IMR-90 (cell line): Measurements from ENCODE around the gene PLCB4. TPM values are rescaled to one million over a fixed set of nuclear protein-coding genes. Genes with fewer than 3 reads are reported as not detected.

Source experiments
- ATAC-seq: fragments of 200-7000 bp; cut with Tn5 transposase; 2 replicates; pipeline ENCODE4 v1.9.1; 2020; ENCODE audit warnings: low read depth, mild to moderate bottlenecking, moderate library complexity
- BruUV-seq: library from RNA; stranded (reverse); fragments of 400-500 nt; replicated peaks from 2 replicates; lab custom pipeline; 2021; lab: Mats Ljungman, UMichigan
- CTCF ChIA-PET: fragments of 300-600 bp; formaldehyde crosslinking; extraction: SDS; loops from one replicate; lab custom pipeline; 2021; ENCODE audit warnings: antibody characterized with exemption; lab: Yijun Ruan, JAX
- POLR2A ChIA-PET: fragments of 300-600 bp; sonication (Branson Sonifier 250); formaldehyde crosslinking; loops from one replicate; lab custom pipeline; 2022; ENCODE audit warnings: antibody characterized with exemption; ENCODE audit not compliant: unreplicated experiment; lab: Charles Lee
- DNase-seq: peaks from one replicate; pipeline ENCODE4 v3.0.0; 2013
- H2AFZ ChIP-seq: replicated peaks from 2 replicates; pipeline ENCODE3; 2013; ENCODE audit warnings: low read length, mild to moderate bottlenecking; ENCODE audit not compliant: poor library complexity
- H2AK5ac ChIP-seq: 2 replicates; pipeline ENCODE4 v1.6.1; 2013; ENCODE audit warnings: low read depth, low read length, inconsistent platforms
- H2AK9ac ChIP-seq: replicated peaks from 2 replicates; pipeline ENCODE3; 2013; ENCODE audit warnings: mild to moderate bottlenecking, low read depth, low read length, moderate library complexity; ENCODE audit not compliant: poor library complexity
- H2BK120ac ChIP-seq: 2 replicates; pipeline ENCODE4 v1.6.1; 2013; ENCODE audit warnings: low read depth, low read length, inconsistent platforms
- H2BK15ac ChIP-seq: 3 replicates; pipeline ENCODE4 v1.6.1; 2013; ENCODE audit warnings: low read depth, low read length, inconsistent platforms
- H2BK20ac ChIP-seq: 2 replicates; pipeline ENCODE4 v1.6.1; 2013; ENCODE audit warnings: low read depth, mild to moderate bottlenecking, inconsistent platforms, low read length, moderate library complexity
- H2BK5ac ChIP-seq: 2 replicates; pipeline ENCODE4 v1.6.1; 2013; ENCODE audit warnings: mild to moderate bottlenecking, low read depth, low read length, inconsistent platforms; ENCODE audit not compliant: poor library complexity, severe bottlenecking
- H3K14ac ChIP-seq: replicated peaks from 2 replicates; pipeline ENCODE4 v1.6.1; 2013; ENCODE audit warnings: low read depth, low read length, inconsistent platforms
- H3K18ac ChIP-seq: 2 replicates; pipeline ENCODE4 v1.6.1; 2013; ENCODE audit warnings: low read depth, low read length, control low read depth
- H3K23ac ChIP-seq: 2 replicates; pipeline ENCODE4 v1.6.1; 2013; ENCODE audit warnings: low read depth, low read length, inconsistent platforms
- H3K27ac ChIP-seq: 2 replicates; pipeline ENCODE4 v1.5.1; 2013; ENCODE audit warnings: mild to moderate bottlenecking, control low read depth, low read length; ENCODE audit not compliant: insufficient read depth
- H3K27me3 ChIP-seq: 2 replicates; pipeline ENCODE4 v1.6.1; 2013; ENCODE audit warnings: low read length; ENCODE audit not compliant: control insufficient read depth, insufficient read depth
- H3K36me3 ChIP-seq: 2 replicates; pipeline ENCODE4 v1.6.1; 2013; ENCODE audit warnings: low read length, mixed read lengths; ENCODE audit not compliant: control insufficient read depth, insufficient read depth
- H3K4ac ChIP-seq: 2 replicates; pipeline ENCODE4 v1.6.1; 2013; ENCODE audit warnings: low read depth, low read length, inconsistent platforms
- H3K4me1 ChIP-seq: 2 replicates; pipeline ENCODE4 v1.6.1; 2013; ENCODE audit warnings: low read length, mixed read lengths; ENCODE audit not compliant: control insufficient read depth, insufficient read depth
- H3K4me2 ChIP-seq: 2 replicates; pipeline ENCODE4 v1.6.1; 2013; ENCODE audit warnings: low read depth, mild to moderate bottlenecking, control low read depth, low read length, moderate library complexity
- H3K4me3 ChIP-seq: 2 replicates; pipeline ENCODE4 v1.5.1; 2013; ENCODE audit warnings: low read depth, mild to moderate bottlenecking, control low read depth, low read length, moderate library complexity; ENCODE audit not compliant: insufficient read depth
- H3K56ac ChIP-seq: 2 replicates; pipeline ENCODE4 v1.6.1; 2013; ENCODE audit warnings: low read length, inconsistent platforms; ENCODE audit not compliant: insufficient read depth; ENCODE audit errors: extremely low read depth
- H3K79me1 ChIP-seq, 2 experiments: 2 replicates each; pipeline ENCODE4 v1.6.1; 2013; ENCODE audit warnings: low read length in 2 of 2, inconsistent platforms in 1 of 2, low read depth in 1 of 2
- H3K9ac ChIP-seq: 2 replicates; pipeline ENCODE4 v1.6.1; 2013; ENCODE audit warnings: low read depth, low read length, control low read depth
- H3K9me1 ChIP-seq: 2 replicates; pipeline ENCODE4 v1.6.1; 2013; ENCODE audit warnings: low read length, inconsistent platforms; ENCODE audit not compliant: insufficient read depth
- H3K9me3 ChIP-seq: 2 replicates; pipeline ENCODE4 v1.6.1; 2013; ENCODE audit warnings: low read length; ENCODE audit not compliant: control insufficient read depth, insufficient read depth
- H4K20me1 ChIP-seq: 2 replicates; pipeline ENCODE4 v1.6.1; 2013; ENCODE audit warnings: low read length, inconsistent platforms; ENCODE audit not compliant: insufficient read depth
- H4K5ac ChIP-seq: 2 replicates; pipeline ENCODE4 v1.6.1; 2013; ENCODE audit warnings: mild to moderate bottlenecking, low read depth, low read length, control low read depth
- H4K8ac ChIP-seq, 2 experiments: 2 replicates each; pipeline ENCODE4 v1.6.1; 2013; ENCODE audit warnings: low read depth in 2 of 2, low read length in 2 of 2, control low read depth in 1 of 2, inconsistent platforms in 1 of 2
- H4K91ac ChIP-seq: 2 replicates; pipeline ENCODE4 v1.6.1; 2013; ENCODE audit warnings: low read depth, low read length, inconsistent platforms; ENCODE audit not compliant: insufficient read depth
- CEBPB ChIP-seq: IDR thresholded peaks from 2 replicates; pipeline ENCODE4 v1.6.1; 2012; ENCODE audit warnings: low read depth, low read length, improper control_type of control experiment
- FOS ChIP-seq: fragments of 150-350 bp; IDR thresholded peaks from 2 replicates; pipeline ENCODE4 v1.6.1; 2016; ENCODE audit warnings: low read depth, low read length
- WGBS, 2 experiments: methylation state at CpG; one replicate each; pipeline versions ENCODE4 v1.1.5 to v1.1.7; 2013; ENCODE audit warnings: missing lambda C conversion rate in 2 of 2; ENCODE audit not compliant: insufficient read length in 1 of 2; ENCODE audit errors: extremely low coverage in 2 of 2; 5-methylcytosine and 5-hydroxymethylcytosine counted together
- dilution Hi-C: fragments of 300-500 bp; cut with HindIII; formaldehyde crosslinking; loops from one replicate; pipeline ENCODE4 v1.14.3; 2018; ENCODE audit warnings: low sequenced_read_pairs; ENCODE audit not compliant: unreplicated experiment
- in situ Hi-C: fragments of 300-500 bp; cut with MboI; formaldehyde crosslinking; loops from 3 replicates; pipeline ENCODE4 v1.14.3; 2019; ENCODE audit warnings: low sequenced_read_pairs, inconsistent platforms, mixed read lengths
- intact Hi-C: fragments of 100-400 bp; cut with micrococcal nuclease; formaldehyde crosslinking; loops from 2 replicates; pipeline ENCODE4 v1.10.0; 2022
- polyA plus RNA-seq, 3 experiments: library from polyadenylated mRNA; depleted of rRNA; stranded (reverse); fragments of >200 nt; gene quantifications; 2 replicates each; pipeline ENCODE4 v1.2.3, GENCODE V29; 2012; ENCODE audit warnings: low replicate concordance in 1 of 3
- total RNA-seq: library from RNA; depleted of rRNA; stranded (reverse); fragments of >200 nt; gene quantifications from 2 replicates; pipeline ENCODE4 v1.2.3, GENCODE V29; 2012

Gene PLCB4
- total and polyA plus RNA-seq, 2 of the 4 experiments (the other 2 are of a cell fraction) = 12.5 to 24.0 TPM

GRCh38 chr20:9311132-9311531 is 242.2 kb downstream of the PLCB4 start:
- Histone ChIP-seq H2AFZ (no peak overlapping the region), H3K4me3 (no peak overlapping the region), H3K14ac (peak overlapping the region; percentile 72), H4K20me1 (no peaks in the 10 kb centered on the region), H2BK15ac (peak overlapping the region; percentile 47; the same call in 2 of the 3 replicates), H3K4ac (peak overlapping the region; percentile 81), H2AK5ac (peak overlapping the region; percentile 7; the same call in 1 of the 2 replicates), H3K79me1 (peaks cover 20 to 62% of the 10 kb centered on the region in 2 experiments), H3K18ac (peak overlapping the region; percentile 89), H3K9ac (no peak overlapping the region), H3K56ac (peak overlapping the region; percentile 53; the same call in 1 of the 2 replicates), H4K5ac (peak overlapping the region; percentile 61; the same call in 1 of the 2 replicates), H3K9me1 (peaks cover 7% of the 10 kb centered on the region), H3K4me1 (peaks cover 14% of the 10 kb centered on the region), H3K27me3 (no peaks in the 10 kb centered on the region), H2AK9ac (no peak overlapping the region), H4K91ac (peak overlapping the region; percentile 85; the same call in 1 of the 2 replicates), H3K9me3 (no peaks in the 10 kb centered on the region), H3K27ac (peak overlapping the region; percentile 26; the same call in 1 of the 2 replicates), H3K36me3 (no peaks in the 10 kb centered on the region; the same call in 1 of the 2 replicates), H3K23ac (peak overlapping the region; percentile 92; the same call in 1 of the 2 replicates), H2BK5ac (peak overlapping the region; percentile 85), H2BK20ac (peak overlapping the region; percentile 93; the same call in 1 of the 2 replicates), H2BK120ac (peak overlapping the region; percentile 94), H3K4me2 (no peak overlapping the region), H4K8ac (peak overlapping the region; percentile 66 to 86; a peak in 3 of 4 replicates)
- in situ Hi-C loops = no loop called here
- no CpG with 5 or more reads among the region's 1 CpG for WGBS, 2 experiments
- no TSS peak for BruUV-seq
- TF ChIP-seq CEBPB (peak; percentile 82), FOS (no peak)
- dilution Hi-C loops = no loop called here
- DNase-seq (peak; percentile 24), ATAC-seq (no peak)
- POLR2A ChIA-PET = no interaction called here
- intact Hi-C loops = loop anchor here (2.0 kb wide), 1 partner anchor 20 kb away; no protein-coding TSS in a partner anchor
- CTCF ChIA-PET = no interaction called here
